AG04450 (cell line): Measurements from ENCODE around the gene SEC16A. TPM values are rescaled to one million over a fixed set of nuclear protein-coding genes. Genes with fewer than 3 reads are reported as not detected.

Source experiments
- CTCF ChIA-PET: fragments of 300-600, 350-600 bp; formaldehyde crosslinking; extraction: SDS; loops from one replicate; lab custom pipeline; 2022; ENCODE audit warnings: antibody characterized with exemption, inconsistent platforms; lab: Charles Lee
- POLR2A ChIA-PET: fragments of 350-600 bp; formaldehyde crosslinking; extraction: SDS; loops from one replicate; lab custom pipeline; 2021; ENCODE audit warnings: antibody characterized with exemption, inconsistent platforms; lab: Yijun Ruan, JAX
- DNase-seq: peaks from one replicate; pipeline ENCODE4 v3.0.0-alpha.2; 2011; ENCODE audit warnings: low read depth, low spot score
- H3K27ac ChIP-seq: one replicate; pipeline ENCODE4 v1.5.1; 2012; ENCODE audit warnings: low read depth, low read length, control low read depth
- H3K27me3 ChIP-seq: one replicate; pipeline ENCODE4 v1.6.0; 2012; ENCODE audit warnings: low read length; ENCODE audit not compliant: control insufficient read depth, insufficient read depth
- H3K4me3 ChIP-seq: 2 replicates; pipeline ENCODE4 v1.5.1; 2011; ENCODE audit warnings: mild to moderate bottlenecking, low read depth, low read length, control low read depth
- H3K9me3 ChIP-seq: 2 replicates; pipeline ENCODE4 v1.5.1; 2012; ENCODE audit warnings: low read length; ENCODE audit not compliant: control insufficient read depth, insufficient read depth
- CTCF ChIP-seq: IDR thresholded peaks from 2 replicates; pipeline ENCODE4 v1.5.1; 2011; ENCODE audit warnings: low read depth, low read length, control low read depth, inconsistent platforms
- polyA plus RNA-seq: library from polyadenylated mRNA; depleted of rRNA; stranded (reverse); fragments of >200 nt; gene quantifications from 2 replicates; pipeline ENCODE4 v1.2.3, GENCODE V29; 2011

The SEC16A gene
- polyA plus RNA-seq, 1 experiment = 23.2 TPM

- Histone ChIP-seq H3K27ac (no peak overlapping the region), H3K27me3 (no peaks in the 10 kb centered on the region), H3K9me3 (peaks cover 2% of the 10 kb centered on the region; the same call in 1 of the 2 replicates), H3K4me3 (no peak overlapping the region)
- no peak for TF ChIP-seq CTCF
- DNase-seq = no peak
- ChIA-PET POLR2A (no interaction called here), CTCF (interaction anchor here (1.5 kb wide), 1 partner anchor 9 kb away, joined by 4 read pairs; no protein-coding TSS in a partner anchor)
Observed at GRCh38 chr9:136496801-136497620, 14.2 kb upstream of the SEC16A start.

GRCh38 chr9:136496181-136496580 is 13.3 kb upstream of the SEC16A start:
- Histone ChIP-seq H3K9me3 (peaks cover 2% of the 10 kb centered on the region; the same call in 1 of the 2 replicates), H3K27ac (no peak overlapping the region), H3K4me3 (no peak overlapping the region), H3K27me3 (no peaks in the 10 kb centered on the region)
- CTCF ChIA-PET = no interaction called here
- no peak for DNase-seq
- POLR2A ChIA-PET = no interaction called here
- TF ChIP-seq CTCF = no peak

- Histone ChIP-seq H3K4me3 (no peak overlapping the region), H3K27me3 (no peaks in the 10 kb centered on the region), H3K9me3 (peaks cover 2% of the 10 kb centered on the region; the same call in 1 of the 2 replicates), H3K27ac (no peak overlapping the region)
- POLR2A ChIA-PET = interaction anchor here (0.6 kb wide), 1 partner anchor 15 kb away, joined by 5 read pairs; no protein-coding TSS in a partner anchor
- CTCF ChIA-PET = interaction anchor here (0.6 kb wide), 1 partner anchor 802 kb away, joined by 3 read pairs; no protein-coding TSS in a partner anchor
- DNase-seq = no peak
- TF ChIP-seq CTCF = no peak
Observed at GRCh38 chr9:136495238-136495800, 12.5 kb upstream of the SEC16A start.

GRCh38 chr9:136494531-136495215 is 11.8 kb upstream of the SEC16A start:
- no peak for TF ChIP-seq CTCF
- H3K9me3 ChIP-seq = peaks cover 2% of the 10 kb centered on the region; the same call in 1 of the 2 replicates
- no peak overlapping the region for H3K27ac ChIP-seq
- no peaks in the 10 kb centered on the region for H3K27me3 ChIP-seq
- DNase-seq = no peak
- POLR2A ChIA-PET = interaction anchor here (0.5 to 0.6 kb wide), 2 partner anchors 14 to 95 kb away, joined by 3 to 5 read pairs; no protein-coding TSS in a partner anchor
- H3K4me3 ChIP-seq = no peak overlapping the region
- CTCF ChIA-PET = interaction anchor here (0.6 kb wide), 1 partner anchor 803 kb away, joined by 3 read pairs; no protein-coding TSS in a partner anchor
